Measurements from ENCODE around the gene PBRM1. TPM values are rescaled to one million over a fixed set of nuclear protein-coding genes. Genes with fewer than 3 reads are reported as not detected.

The PBRM1 gene
- total RNA-seq, 4 donors from 2014 or later = 22.5 to 152 (median 56.6) TPM

GRCh38 chr3:52524258-52524751 is 161.4 kb downstream of the PBRM1 start:
- no peak for TF ChIP-seq POLR2A (IDR thresholded peaks at IDR 0.05)
- TF ChIP-seq CTCF (IDR thresholded peaks at IDR 0.05) = no peak
- H3K27ac ChIP-seq = peak overlapping the region; percentile 41 to 55
- H3K36me3 ChIP-seq = no peaks in the 10 kb centered on the region
- H3K9me3 ChIP-seq = no peaks in the 10 kb centered on the region
- DNase-seq = peak in 1 of 2 donors; percentile 15
- H3K4me1 ChIP-seq = no peaks in the 10 kb centered on the region
- intact Hi-C loops (cut with DNase I; ENCODE audit: low total_unique reads) = no loop called here
- no peak overlapping the region for H3K4me3 ChIP-seq
- no peaks in the 10 kb centered on the region for H3K27me3 ChIP-seq

GRCh38 chr3:52523386-52524257 is 162.1 kb downstream of the PBRM1 start:
- Histone ChIP-seq H3K27ac (no peak overlapping the region), H3K4me3 (no peak overlapping the region), H3K9me3 (no peaks in the 10 kb centered on the region), H3K27me3 (no peaks in the 10 kb centered on the region), H3K36me3 (no peaks in the 10 kb centered on the region), H3K4me1 (no peaks in the 10 kb centered on the region)
- DNase-seq = peak in 1 of 2 donors; percentile 14
- no peak for TF ChIP-seq POLR2A (IDR thresholded peaks at IDR 0.05)
- TF ChIP-seq CTCF (IDR thresholded peaks at IDR 0.05) = no peak
- intact Hi-C loops (cut with DNase I; ENCODE audit: low total_unique reads) = no loop called here

GRCh38 chr3:52522651-52523251 is 163.0 kb downstream of the PBRM1 start:
- H3K9me3 ChIP-seq = no peaks in the 10 kb centered on the region
- H3K4me3 ChIP-seq = no peak overlapping the region
- H3K36me3 ChIP-seq = no peaks in the 10 kb centered on the region
- intact Hi-C loops (cut with DNase I; ENCODE audit: low total_unique reads) = no loop called here
- H3K27ac ChIP-seq = no peak overlapping the region
- H3K4me1 ChIP-seq = no peaks in the 10 kb centered on the region
- DNase-seq = no peak
- no peaks in the 10 kb centered on the region for H3K27me3 ChIP-seq
- no peak for TF ChIP-seq POLR2A (IDR thresholded peaks at IDR 0.05)
- no peak for TF ChIP-seq CTCF (IDR thresholded peaks at IDR 0.05)

GRCh38 chr3:52521881-52522650 is 163.6 kb downstream of the PBRM1 start:
- Histone ChIP-seq H3K4me1 (no peaks in the 10 kb centered on the region), H3K27ac (no peak overlapping the region), H3K36me3 (no peaks in the 10 kb centered on the region), H3K27me3 (no peaks in the 10 kb centered on the region), H3K4me3 (no peak overlapping the region), H3K9me3 (no peaks in the 10 kb centered on the region)
- TF ChIP-seq POLR2A (IDR thresholded peaks at IDR 0.05) = no peak
- TF ChIP-seq CTCF (IDR thresholded peaks at IDR 0.05) = no peak
- no peak for DNase-seq
- intact Hi-C loops (cut with DNase I; ENCODE audit: low total_unique reads) = no loop called here
